Stomach (tissue), 9 donors: ENCODE results near the gene C21orf58. TPM values are rescaled to one million over a fixed set of nuclear protein-coding genes. Genes with fewer than 3 reads are reported as not detected.

Experiments
- DNase-seq, 2 donors: peaks; one replicate each; pipeline versions ENCODE4 v3.0.0 to v3.0.0-alpha.2; 2013 to 2019
- H3K27ac ChIP-seq, 5 donors: fragments of 200-600 bp in 4 of 5; sonication (generic) in 4 of 5; one replicate each; pipeline ENCODE4 v1.5.1; 2013 to 2019; ENCODE audit warnings: mild to moderate bottlenecking in 1 of 5, moderate library complexity in 1 of 5
- H3K27me3 ChIP-seq, 3 donors: fragments of 200-600 bp; sonication (generic); one replicate each; pipeline ENCODE4 v1.5.1; 2017 to 2019; ENCODE audit warnings: mixed run types in 1 of 3
- H3K36me3 ChIP-seq, 4 donors: fragments of 200-600 bp; sonication (generic); 1 replicate in 3 of 4; 2 replicates in 1 of 4; pipeline ENCODE4 v1.5.1; 2016 to 2019
- H3K4me1 ChIP-seq, 4 donors: fragments of 200-600 bp; sonication (generic); one replicate each; pipeline ENCODE4 v1.5.1; 2016 to 2019
- H3K4me3 ChIP-seq, 4 donors: fragments of 200-600 bp; sonication (generic) in 3 of 4; one replicate each; pipeline ENCODE4 v1.5.1; 2016 to 2019; ENCODE audit warnings: mild to moderate bottlenecking in 1 of 4
- H3K9me3 ChIP-seq, 4 donors: fragments of 200-600 bp; sonication (generic); one replicate each; pipeline ENCODE4 v1.5.1; 2016 to 2019
- EP300 ChIP-seq: sonication (generic); formaldehyde crosslinking; IDR thresholded peaks from one replicate; pipeline ENCODE4 v1.6.1; 2017; ENCODE audit warnings: antibody characterized with exemption
- POLR2A ChIP-seq, 4 donors: fragments of 450-650 bp; IDR thresholded peaks; one replicate each; pipeline ENCODE4 v1.6.1; 2016; ENCODE audit warnings: antibody characterized with exemption in 4 of 4, control low read depth in 2 of 4, mild to moderate bottlenecking in 1 of 4, moderate library complexity in 1 of 4
- POLR2AphosphoS5 ChIP-seq, 3 donors: sonication (generic); formaldehyde crosslinking; IDR thresholded peaks; one replicate each; pipeline ENCODE4 v1.6.1; 2016; ENCODE audit warnings: antibody characterized with exemption in 3 of 3
- WGBS, 5 donors: extraction: QIAGEN DNeasy Blood & Tissue Kit in 3 of 5; methylation state at CpG; one replicate each; pipeline versions ENCODE4 v1.1.5 to v1.1.7; 2013 to 2018; 5-methylcytosine and 5-hydroxymethylcytosine counted together
- intact Hi-C: fragments of 100-400 bp; cut with DNase I; formaldehyde crosslinking; loops from one replicate; pipeline ENCODE4 v1.15.1; 2023; ENCODE audit warnings: low total_unique reads
- polyA plus RNA-seq, 3 donors: library from polyadenylated mRNA; stranded (reverse); fragments of 200-250 nt; gene quantifications; one replicate each; pipeline ENCODE4 v1.2.3, GENCODE V29; 2013
- total RNA-seq, 5 donors: library from RNA; depleted of rRNA; stranded (reverse); fragments of >200 nt; gene quantifications; one replicate each; pipeline versions ENCODE4 v1.1.0 to v1.2.3, GENCODE V29; 2014 to 2016
- TF ChIP-seq, protein P1 (sequence below), 7 experiments: fragments of 450-650 bp in 4 of 7; fragments of 200-600 bp in 3 of 7; sonication (generic) in 3 of 7; IDR thresholded peaks; one replicate each; pipeline ENCODE4 v1.5.1; 2016 to 2019; ENCODE audit warnings: antibody characterized with exemption in 7 of 7, control low read depth in 2 of 7, mild to moderate bottlenecking in 1 of 7
- donor health status: healthy with polysubstance abuse.
- donor health status: Bipolar disorder and iron deficiency.
- donor health status: healthy.

Gene C21orf58
- total and polyA plus RNA-seq, 8 donors: 0.89 to 15.1 (median 4.1) TPM

- Histone ChIP-seq H3K27ac (no peak overlapping the region), H3K27me3 (no peaks in the 10 kb centered on the region), H3K36me3 (peaks cover 70 to 100% (median 99%) of the 10 kb centered on the region in 4 donors), H3K4me3 (no peak overlapping the region), H3K4me1 (no peaks in the 10 kb centered on the region), H3K9me3 (no peaks in the 10 kb centered on the region)
- intact Hi-C loops: no loop called here
- WGBS, 5 donors: 84 to 91% (median 87%) methylated on average over 26 of the region's 26 CpGs
- no peak for DNase-seq
- TF ChIP-seq EP300 (no peak), POLR2AphosphoS5 (IDR thresholded peaks at IDR 0.05) (no peak), POLR2A (IDR thresholded peaks at IDR 0.05) (no peak)
- TF ChIP-seq, protein P1, sequence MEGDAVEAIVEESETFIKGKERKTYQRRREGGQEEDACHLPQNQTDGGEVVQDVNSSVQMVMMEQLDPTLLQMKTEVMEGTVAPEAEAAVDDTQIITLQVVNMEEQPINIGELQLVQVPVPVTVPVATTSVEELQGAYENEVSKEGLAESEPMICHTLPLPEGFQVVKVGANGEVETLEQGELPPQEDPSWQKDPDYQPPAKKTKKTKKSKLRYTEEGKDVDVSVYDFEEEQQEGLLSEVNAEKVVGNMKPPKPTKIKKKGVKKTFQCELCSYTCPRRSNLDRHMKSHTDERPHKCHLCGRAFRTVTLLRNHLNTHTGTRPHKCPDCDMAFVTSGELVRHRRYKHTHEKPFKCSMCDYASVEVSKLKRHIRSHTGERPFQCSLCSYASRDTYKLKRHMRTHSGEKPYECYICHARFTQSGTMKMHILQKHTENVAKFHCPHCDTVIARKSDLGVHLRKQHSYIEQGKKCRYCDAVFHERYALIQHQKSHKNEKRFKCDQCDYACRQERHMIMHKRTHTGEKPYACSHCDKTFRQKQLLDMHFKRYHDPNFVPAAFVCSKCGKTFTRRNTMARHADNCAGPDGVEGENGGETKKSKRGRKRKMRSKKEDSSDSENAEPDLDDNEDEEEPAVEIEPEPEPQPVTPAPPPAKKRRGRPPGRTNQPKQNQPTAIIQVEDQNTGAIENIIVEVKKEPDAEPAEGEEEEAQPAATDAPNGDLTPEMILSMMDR (IDR thresholded peaks at IDR 0.05): no peak
Measured at GRCh38 chr21:46265736-46266525, 57.7 kb downstream of the C21orf58 start.

DNA sequence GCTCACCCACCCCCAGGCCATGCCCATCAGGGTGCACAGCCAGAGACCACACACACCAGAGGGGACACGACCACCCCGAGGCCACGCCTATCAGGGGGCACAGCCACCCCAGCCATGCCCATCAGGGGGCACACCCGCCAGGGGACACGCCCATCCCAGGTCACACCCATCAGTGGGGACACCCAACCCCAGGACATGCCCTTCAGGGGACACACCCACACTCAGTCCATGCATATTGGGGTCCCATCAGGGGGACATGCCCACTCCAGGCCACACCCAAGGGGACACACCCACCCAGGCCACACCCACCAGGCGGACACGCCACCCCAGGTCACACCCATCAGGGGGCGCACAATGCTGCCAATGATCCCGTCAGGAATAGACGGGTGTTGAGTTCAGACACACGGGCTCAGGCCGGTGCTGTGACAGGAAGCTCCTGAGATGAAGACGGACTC, 59.0 kb downstream of the C21orf58 start:
- H3K9me3 ChIP-seq: no peaks in the 10 kb centered on the region
- H3K4me3 ChIP-seq: no peak overlapping the region
- no peaks in the 10 kb centered on the region for H3K4me1 ChIP-seq
- intact Hi-C loops: no loop called here
- no peak for DNase-seq
- peaks cover 70 to 100% (median 99%) of the 10 kb centered on the region in 4 donors for H3K36me3 ChIP-seq
- TF ChIP-seq, protein P1 (IDR thresholded peaks at IDR 0.05): no peak
- TF ChIP-seq POLR2A (IDR thresholded peaks at IDR 0.05): no peak
- TF ChIP-seq EP300: no peak
- no peak for TF ChIP-seq POLR2AphosphoS5 (IDR thresholded peaks at IDR 0.05)
- no peaks in the 10 kb centered on the region for H3K27me3 ChIP-seq
- WGBS, 5 donors: 85 to 90% (median 85%) methylated on average over 9 to 13 of the region's 13 CpGs
- no peak overlapping the region for H3K27ac ChIP-seq

DNA sequence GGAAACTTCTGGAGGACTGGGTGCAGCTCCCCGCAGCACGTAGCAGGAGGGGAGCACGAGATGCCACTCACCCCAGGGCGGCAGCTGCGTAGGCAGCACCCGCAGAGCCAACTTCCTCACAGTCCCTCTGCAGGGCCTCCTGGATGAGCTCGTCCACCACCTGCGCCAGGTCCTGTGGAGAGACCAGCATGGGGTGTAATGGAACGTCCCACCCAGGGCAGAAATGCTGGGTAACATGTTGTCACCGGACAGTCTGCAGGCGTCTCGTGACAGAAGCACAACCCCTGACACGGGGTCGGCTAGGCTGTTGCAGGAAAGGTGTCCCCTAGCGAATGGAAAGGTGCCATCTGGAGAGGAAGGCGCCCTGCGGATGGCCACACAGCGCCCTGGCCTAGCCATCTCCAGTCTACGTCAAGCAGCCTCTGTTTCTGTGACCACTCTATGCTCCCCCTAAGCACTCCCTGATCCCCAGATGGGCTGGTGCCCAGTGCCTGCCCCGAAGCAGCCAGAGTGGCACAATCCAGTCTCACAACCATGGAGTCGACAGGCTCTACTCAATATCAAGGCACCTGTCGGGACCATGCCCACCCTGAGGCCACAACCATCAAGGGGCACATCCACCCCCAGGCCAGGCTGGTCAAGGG, 59.5 kb downstream of the C21orf58 start:
- intact Hi-C loops: no loop called here
- 93 to 95% (median 94%) methylated on average over 20 to 22 of the region's 22 CpGs for WGBS, 5 donors

GRCh38 chr21:46256501-46256994, 67.1 kb downstream of the C21orf58 start:
- H3K36me3 ChIP-seq: peaks cover 83 to 100% (median 100%) of the 10 kb centered on the region in 4 donors
- no peak overlapping the region for H3K4me3 ChIP-seq
- no peak for DNase-seq
- H3K27me3 ChIP-seq: no peaks in the 10 kb centered on the region
- peaks cover 0 to under 1% (median 0%) of the 10 kb centered on the region in 4 donors for H3K4me1 ChIP-seq
- no peak overlapping the region for H3K27ac ChIP-seq
- WGBS, 5 donors: 81 to 95% (median 94%) methylated on average over 18 of the region's 18 CpGs
- no peaks in the 10 kb centered on the region for H3K9me3 ChIP-seq
- TF ChIP-seq POLR2AphosphoS5 (IDR thresholded peaks at IDR 0.05) (no peak), POLR2A (IDR thresholded peaks at IDR 0.05) (no peak), EP300 (no peak)
- TF ChIP-seq, protein P1 (IDR thresholded peaks at IDR 0.05): no peak
- intact Hi-C loops: no loop called here

More for the DNA sequence above, 59.5 kb downstream of the C21orf58 start:
- DNase-seq: no peak
- no peaks in the 10 kb centered on the region for H3K9me3 ChIP-seq
- TF ChIP-seq, protein P1 (IDR thresholded peaks at IDR 0.05): no peak
- TF ChIP-seq POLR2AphosphoS5 (IDR thresholded peaks at IDR 0.05) (no peak), EP300 (no peak), POLR2A (IDR thresholded peaks at IDR 0.05) (no peak)
- peaks cover 70 to 100% (median 99%) of the 10 kb centered on the region in 4 donors for H3K36me3 ChIP-seq
- H3K27me3 ChIP-seq: no peaks in the 10 kb centered on the region
- H3K27ac ChIP-seq: no peak overlapping the region
- no peak overlapping the region for H3K4me3 ChIP-seq
- H3K4me1 ChIP-seq: no peaks in the 10 kb centered on the region
